CD8-positive, alpha-beta memory T cell (primary cell): Measurements from ENCODE around the gene PRH1. TPM values are rescaled to one million over a fixed set of nuclear protein-coding genes. Genes with fewer than 3 reads are reported as not detected.

Experiments used
- CTCF ChIA-PET: fragments of 350-600 bp; sonication (Branson Sonifier 250); formaldehyde crosslinking; loops from one replicate; lab custom pipeline; 2021; ENCODE audit warnings: antibody characterized with exemption; lab: Charles Lee
- POLR2A ChIA-PET: fragments of 350-600 bp; sonication (Branson Sonifier 250); formaldehyde crosslinking; loops from one replicate; lab custom pipeline; 2021; ENCODE audit warnings: antibody characterized with exemption; lab: Charles Lee
- DNase-seq, 5 donors: peaks; one replicate each; pipeline versions ENCODE4 v3.0.0 to v3.0.0-alpha.2; 2020 to 2022; ENCODE audit warnings: mixed read lengths in 1 of 5
- H3K27ac ChIP-seq: one replicate; pipeline ENCODE4 v1.7.0; 2013; ENCODE audit warnings: low read depth, mild to moderate bottlenecking, low read length, moderate library complexity
- H3K27me3 ChIP-seq: 2 replicates; pipeline ENCODE4 v1.7.0; 2013; ENCODE audit warnings: low read length, mild to moderate bottlenecking; ENCODE audit not compliant: insufficient read depth, poor library complexity, severe bottlenecking
- H3K36me3 ChIP-seq: 2 replicates; pipeline ENCODE4 v1.7.0; 2013; ENCODE audit warnings: mild to moderate bottlenecking, low read length, moderate library complexity; ENCODE audit not compliant: insufficient read depth
- H3K4me1 ChIP-seq: 2 replicates; pipeline ENCODE4 v1.7.0; 2013; ENCODE audit warnings: mild to moderate bottlenecking, low read length, moderate library complexity; ENCODE audit not compliant: insufficient read depth
- H3K4me3 ChIP-seq: 2 replicates; pipeline ENCODE4 v1.7.0; 2013; ENCODE audit warnings: mild to moderate bottlenecking, low read length
- H3K9me3 ChIP-seq: 2 replicates; pipeline ENCODE4 v1.7.0; 2013; ENCODE audit warnings: mild to moderate bottlenecking, low read length
- H3K27ac Mint-ChIP-seq, 8 donors: one replicate each; pipeline ENCODE4 v1.8.0; 2020 to 2021; ENCODE audit warnings: mixed read lengths in 8 of 8, mild to moderate bottlenecking in 6 of 8, inconsistent platforms in 3 of 8, moderate library complexity in 3 of 8
- H3K27me3 Mint-ChIP-seq, 2 donors: one replicate each; pipeline ENCODE4 v1.8.0; 2020 to 2021; ENCODE audit warnings: mixed read lengths in 2 of 2, mild to moderate bottlenecking in 1 of 2, moderate library complexity in 1 of 2
- H3K36me3 Mint-ChIP-seq, 3 donors: one replicate each; pipeline ENCODE4 v1.8.0; 2020 to 2021; ENCODE audit warnings: mixed read lengths in 3 of 3, inconsistent platforms in 1 of 3, mild to moderate bottlenecking in 1 of 3
- H3K4me1 Mint-ChIP-seq, 3 donors: one replicate each; pipeline ENCODE4 v1.8.0; 2020 to 2021; ENCODE audit warnings: mixed read lengths in 3 of 3, inconsistent platforms in 1 of 3, mild to moderate bottlenecking in 1 of 3
- H3K4me3 Mint-ChIP-seq, 7 donors: one replicate each; pipeline ENCODE4 v1.8.0; 2020 to 2021; ENCODE audit warnings: mixed read lengths in 7 of 7, mild to moderate bottlenecking in 6 of 7, moderate library complexity in 4 of 7, inconsistent platforms in 2 of 7
- H3K9me3 Mint-ChIP-seq, 5 donors: one replicate each; pipeline ENCODE4 v1.8.0; 2020 to 2022; ENCODE audit warnings: mixed read lengths in 5 of 5, mild to moderate bottlenecking in 3 of 5, moderate library complexity in 2 of 5, inconsistent platforms in 1 of 5
- polyA plus RNA-seq: library from polyadenylated mRNA; unstranded; fragments of 300-500 nt; fragmentation: Illumina TruSeq; gene quantifications from one replicate; pipeline ENCODE4 v1.2.3, GENCODE V29; 2021
- total RNA-seq, 2 experiments: library from RNA; stranded (reverse); gene quantifications; one replicate each; pipeline ENCODE4 v1.2.3, GENCODE V29; 2021

PRH1 gene
- total RNA-seq (1 to 10 TPM; 5.8 to 8.6 TPM), polyA plus RNA-seq (7.3 TPM)

DNA sequence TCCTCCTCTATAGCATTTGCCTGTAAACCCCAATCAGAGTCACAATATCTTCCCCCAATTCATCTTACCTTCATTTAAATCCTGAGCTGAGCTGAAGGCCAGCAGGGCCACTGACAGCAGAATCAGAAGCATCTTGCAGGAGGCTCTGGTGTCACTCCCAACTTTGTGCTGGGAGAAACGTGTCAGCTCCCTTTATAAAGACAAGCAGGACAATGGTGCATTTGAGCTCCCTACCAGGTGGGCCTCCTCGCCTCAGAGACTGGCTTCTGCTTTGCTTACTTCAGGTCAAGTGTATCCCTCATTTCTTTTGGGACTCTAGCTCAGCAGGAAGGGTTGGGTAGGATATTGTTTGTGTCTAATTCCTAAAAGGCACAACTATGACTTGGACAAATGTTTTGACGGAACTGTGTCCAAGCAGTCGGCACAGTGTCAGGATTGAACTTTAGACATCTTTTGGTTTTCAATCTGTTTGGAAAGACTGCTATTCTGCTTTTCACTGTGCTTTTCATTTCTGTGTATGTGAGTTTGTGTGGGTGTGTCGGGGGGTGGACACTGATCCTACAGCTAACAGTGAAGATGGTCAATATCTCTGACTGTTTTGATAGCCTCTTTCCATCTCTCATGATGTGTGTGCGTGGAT is at the start of gene PRH1:
Gene PRH1 (minus strand): TSS at position 170 of the 640 bp plus-strand sequence. CDS start 38 bp downstream, at position 132.
- Mint-ChIP-seq H3K9me3 (no peaks in the 10 kb centered on the region), H3K4me1 (peaks cover 0 to 5% (median 0%) of the 10 kb centered on the region in 3 donors), H3K27ac (peak within 1 kb of the TSS in 1 of 8 donors; percentile 17), H3K27me3 (no peaks in the 10 kb centered on the region), H3K36me3 (peaks cover 9 to 26% (median 14%) of the 10 kb centered on the region in 3 donors), H3K4me3 (no peak within 1 kb of the TSS)
- Histone ChIP-seq H3K27ac (no peak within 1 kb of the TSS), H3K4me3 (no peak within 1 kb of the TSS), H3K27me3 (no peaks in the 10 kb centered on the region), H3K9me3 (no peaks in the 10 kb centered on the region), H3K36me3 (no peaks in the 10 kb centered on the region), H3K4me1 (no peaks in the 10 kb centered on the region)
- ChIA-PET POLR2A (no interaction called here), CTCF (no interaction called here)
- DNase-seq, result no peak

DNA sequence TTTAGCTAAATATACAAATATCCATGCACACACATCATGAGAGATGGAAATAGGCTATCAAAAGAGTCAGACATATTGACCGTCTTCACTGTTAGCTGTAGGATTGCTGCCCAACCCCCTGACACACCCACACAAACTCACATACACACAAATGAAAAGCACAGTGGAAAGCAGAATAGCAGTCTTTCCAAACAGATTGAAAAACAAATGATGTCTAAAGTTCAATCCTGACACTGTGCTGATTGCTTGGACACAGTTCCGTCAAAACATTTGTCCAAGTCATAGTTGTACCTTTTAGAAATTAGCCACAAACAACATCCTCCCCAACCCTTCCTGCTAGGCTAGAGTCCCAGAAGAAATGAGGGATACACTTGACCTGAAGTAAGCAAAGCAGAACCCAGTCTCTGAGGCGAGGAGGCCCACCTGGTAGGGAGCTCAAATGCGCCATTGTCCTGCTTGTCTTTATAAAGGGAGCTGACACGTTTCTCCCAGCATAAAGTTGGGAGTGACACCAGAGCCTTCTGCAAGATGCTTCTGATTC is 44.8 kb upstream of the PRH1 start, which contains the start of gene PRH2:
Gene PRH2 (plus strand): TSS at position 491 of the 541 bp plus-strand sequence. CDS start 38 bp downstream, at position 529.
- H3K36me3 ChIP-seq, result no peaks in the 10 kb centered on the region
- no peaks in the 10 kb centered on the region for H3K27me3 Mint-ChIP-seq
- peaks cover 0 to 17% (median 5%) of the 10 kb centered on the region in 3 donors for H3K36me3 Mint-ChIP-seq
- POLR2A ChIA-PET, result interaction anchor here (0.6 kb wide), 1 partner anchor 305 kb away, joined by 5 read pairs; no protein-coding TSS in a partner anchor
- H3K4me3 ChIP-seq, result no peak within 1 kb of the TSS
- no peaks in the 10 kb centered on the region for H3K4me1 ChIP-seq
- no peaks in the 10 kb centered on the region for H3K4me1 Mint-ChIP-seq
- no peak within 1 kb of the TSS for H3K4me3 Mint-ChIP-seq
- DNase-seq, result no peak
- H3K27ac Mint-ChIP-seq, result peak within 1 kb of the TSS in 1 of 8 donors; percentile 7
- CTCF ChIA-PET, result no interaction called here
- no peaks in the 10 kb centered on the region for H3K9me3 Mint-ChIP-seq
- H3K27ac ChIP-seq, result no peak within 1 kb of the TSS
- H3K27me3 ChIP-seq, result no peaks in the 10 kb centered on the region
- H3K9me3 ChIP-seq, result no peaks in the 10 kb centered on the region

DNA sequence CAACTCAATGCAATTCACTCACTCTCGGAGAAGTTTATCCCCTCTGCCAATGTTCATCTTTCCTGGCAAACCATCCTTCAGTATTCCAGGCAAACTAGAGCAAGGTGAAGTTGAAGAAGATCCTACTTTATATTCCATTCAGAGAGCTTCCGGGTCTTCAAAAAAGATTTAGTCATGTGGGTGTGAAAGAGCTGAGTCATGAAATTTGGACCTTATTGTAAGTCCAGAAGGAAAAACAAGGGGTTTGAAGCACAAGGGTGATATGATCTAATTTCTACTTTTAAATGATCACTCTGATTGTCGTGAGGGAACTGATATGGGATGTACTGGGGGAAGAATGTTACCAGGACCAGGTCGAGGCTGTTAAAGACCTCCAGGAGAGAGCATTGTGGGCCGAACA is 42.2 kb upstream of the PRH1 start:
- DNase-seq, result no peak
- CTCF ChIA-PET, result no interaction called here
- Mint-ChIP-seq H3K9me3 (no peaks in the 10 kb centered on the region), H3K27ac (peak overlapping the region in 1 of 8 donors; percentile 27), H3K27me3 (no peaks in the 10 kb centered on the region), H3K4me3 (no peak overlapping the region), H3K36me3 (peaks cover 0 to 17% (median 5%) of the 10 kb centered on the region in 3 donors), H3K4me1 (no peaks in the 10 kb centered on the region)
- H3K4me1 ChIP-seq, result no peaks in the 10 kb centered on the region
- H3K36me3 ChIP-seq, result no peaks in the 10 kb centered on the region
- H3K27ac ChIP-seq, result no peak overlapping the region
- POLR2A ChIA-PET, result no interaction called here
- no peaks in the 10 kb centered on the region for H3K9me3 ChIP-seq
- no peaks in the 10 kb centered on the region for H3K27me3 ChIP-seq
- no peak overlapping the region for H3K4me3 ChIP-seq

DNA sequence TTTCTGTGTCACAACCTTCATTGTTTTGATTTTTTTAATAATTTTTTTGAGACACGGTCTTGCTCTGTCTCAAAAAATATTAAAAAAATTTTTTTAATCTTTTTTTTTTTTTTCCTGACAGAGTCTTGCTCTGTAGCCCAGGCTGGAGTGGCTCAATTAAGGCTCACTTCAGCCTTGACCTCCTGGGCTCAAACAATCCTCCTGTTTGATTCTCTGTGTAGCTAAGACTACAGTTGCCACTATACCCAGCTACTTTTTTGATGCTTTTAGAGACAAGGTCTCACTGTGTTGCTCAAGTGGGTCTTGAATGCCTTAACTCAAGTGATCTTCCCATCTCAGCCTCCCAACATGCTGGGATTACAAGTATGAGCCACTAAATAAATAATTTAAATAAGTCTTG is 35.8 kb upstream of the PRH1 start:
- Mint-ChIP-seq H3K9me3 (no peaks in the 10 kb centered on the region), H3K4me3 (no peak overlapping the region), H3K4me1 (no peaks in the 10 kb centered on the region), H3K36me3 (peaks cover 0 to under 1% (median 0%) of the 10 kb centered on the region in 3 donors), H3K27me3 (no peaks in the 10 kb centered on the region), H3K27ac (no peak overlapping the region)
- no peaks in the 10 kb centered on the region for H3K27me3 ChIP-seq
- no peaks in the 10 kb centered on the region for H3K4me1 ChIP-seq
- ChIA-PET POLR2A (no interaction called here), CTCF (no interaction called here)
- H3K9me3 ChIP-seq, result no peaks in the 10 kb centered on the region
- no peak overlapping the region for H3K4me3 ChIP-seq
- H3K27ac ChIP-seq, result no peak overlapping the region
- H3K36me3 ChIP-seq, result no peaks in the 10 kb centered on the region
- DNase-seq, result no peak

DNA sequence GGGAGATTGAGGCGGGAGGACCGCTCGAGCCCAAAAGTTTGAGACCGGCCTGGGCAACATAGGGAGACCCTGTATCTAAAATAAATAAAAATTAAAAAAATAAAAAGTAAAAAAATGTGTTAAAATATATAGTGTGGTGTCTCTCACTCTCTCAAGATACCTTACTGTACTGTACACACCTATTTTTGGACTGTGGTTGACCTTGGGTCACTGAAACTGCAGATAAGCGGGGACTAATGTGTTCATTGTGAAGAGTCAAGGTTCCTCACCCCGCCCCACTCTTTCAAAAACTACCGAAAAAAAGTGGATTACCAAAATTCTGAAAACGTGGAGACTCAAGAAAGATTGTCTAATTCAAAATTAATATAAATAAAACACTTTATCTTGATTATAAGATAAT is 26.3 kb upstream of the PRH1 start:
- no peaks in the 10 kb centered on the region for H3K27me3 Mint-ChIP-seq
- peaks cover 0 to 7% (median 5%) of the 10 kb centered on the region in 5 donors for H3K9me3 Mint-ChIP-seq
- no peaks in the 10 kb centered on the region for H3K9me3 ChIP-seq
- no peaks in the 10 kb centered on the region for H3K27me3 ChIP-seq
- no peak overlapping the region for H3K27ac ChIP-seq
- CTCF ChIA-PET, result no interaction called here
- H3K4me1 Mint-ChIP-seq, result no peaks in the 10 kb centered on the region
- H3K36me3 Mint-ChIP-seq, result peaks cover 2 to 25% (median 4%) of the 10 kb centered on the region in 3 donors
- no peak overlapping the region for H3K4me3 Mint-ChIP-seq
- no peaks in the 10 kb centered on the region for H3K4me1 ChIP-seq
- no peaks in the 10 kb centered on the region for H3K36me3 ChIP-seq
- H3K27ac Mint-ChIP-seq, result no peak overlapping the region
- H3K4me3 ChIP-seq, result no peak overlapping the region
- no peak for DNase-seq
- POLR2A ChIA-PET, result no interaction called here

DNA sequence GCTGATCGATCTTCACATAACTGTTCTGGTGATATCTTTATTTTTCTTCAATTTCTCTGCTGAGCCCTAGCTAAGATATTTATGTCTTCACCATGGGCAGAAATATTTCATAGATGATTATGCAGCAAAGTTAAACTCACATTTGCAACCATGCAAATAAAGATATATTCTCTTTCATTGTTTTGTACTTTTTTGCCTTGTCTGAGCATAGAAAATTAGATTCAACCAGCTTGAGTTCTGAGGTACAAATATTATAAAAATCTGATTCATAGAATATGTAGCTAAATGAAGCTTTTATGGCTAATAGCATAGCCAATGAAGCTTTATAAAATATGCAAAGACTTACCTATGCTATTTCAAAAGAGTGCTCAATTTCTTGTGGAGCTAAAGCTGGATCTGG is 25.4 kb upstream of the PRH1 start, which contains the start of gene TAS2R13:
Gene TAS2R13 (minus strand): TSS at position 101 of the 400 bp plus-strand sequence. CDS start 264 bp downstream, outside the sequence.
- Mint-ChIP-seq H3K36me3 (peaks cover 8 to 34% (median 8%) of the 10 kb centered on the region in 3 donors), H3K4me3 (no peak within 1 kb of the TSS), H3K27me3 (no peaks in the 10 kb centered on the region), H3K27ac (peak within 1 kb of the TSS in 1 of 8 donors; percentile 11), H3K9me3 (peaks cover 8 to 16% (median 12%) of the 10 kb centered on the region in 5 donors), H3K4me1 (no peaks in the 10 kb centered on the region)
- no peak for DNase-seq
- H3K27ac ChIP-seq, result no peak within 1 kb of the TSS
- no peaks in the 10 kb centered on the region for H3K27me3 ChIP-seq
- H3K4me1 ChIP-seq, result no peaks in the 10 kb centered on the region
- CTCF ChIA-PET, result no interaction called here
- H3K4me3 ChIP-seq, result no peak within 1 kb of the TSS
- H3K9me3 ChIP-seq, result no peaks in the 10 kb centered on the region
- no peaks in the 10 kb centered on the region for H3K36me3 ChIP-seq
- POLR2A ChIA-PET, result no interaction called here

DNA sequence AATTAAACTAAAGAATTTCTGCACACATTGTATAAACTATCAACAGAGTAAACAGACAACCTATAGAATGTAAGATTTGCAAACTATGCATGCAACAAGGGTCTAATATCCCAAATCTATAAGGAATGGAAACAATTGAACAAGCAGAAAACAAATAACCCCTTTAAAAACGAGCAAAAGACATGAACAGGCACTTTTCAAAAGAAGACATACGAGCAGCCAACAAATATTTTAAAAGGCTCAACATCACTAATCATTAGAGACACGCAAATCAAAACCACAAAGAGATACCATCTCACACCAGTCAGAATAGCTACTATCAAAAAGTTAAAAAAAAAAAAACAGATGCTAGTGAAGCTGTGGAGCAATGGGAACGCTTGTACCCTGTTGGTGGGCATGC is 20.6 kb upstream of the PRH1 start:
- no peaks in the 10 kb centered on the region for H3K27me3 Mint-ChIP-seq
- peaks cover 7% of the 10 kb centered on the region for H3K9me3 ChIP-seq
- H3K36me3 Mint-ChIP-seq, result peaks cover 9 to 61% (median 26%) of the 10 kb centered on the region in 3 donors
- H3K4me3 Mint-ChIP-seq, result no peak overlapping the region
- CTCF ChIA-PET, result no interaction called here
- H3K4me1 Mint-ChIP-seq, result no peaks in the 10 kb centered on the region
- POLR2A ChIA-PET, result no interaction called here
- no peaks in the 10 kb centered on the region for H3K27me3 ChIP-seq
- no peak overlapping the region for H3K4me3 ChIP-seq
- DNase-seq, result no peak
- no peak overlapping the region for H3K27ac ChIP-seq
- H3K36me3 ChIP-seq, result no peaks in the 10 kb centered on the region
- H3K4me1 ChIP-seq, result no peaks in the 10 kb centered on the region
- peaks cover 31 to 51% (median 35%) of the 10 kb centered on the region in 5 donors for H3K9me3 Mint-ChIP-seq
- H3K27ac Mint-ChIP-seq, result no peak overlapping the region

DNA sequence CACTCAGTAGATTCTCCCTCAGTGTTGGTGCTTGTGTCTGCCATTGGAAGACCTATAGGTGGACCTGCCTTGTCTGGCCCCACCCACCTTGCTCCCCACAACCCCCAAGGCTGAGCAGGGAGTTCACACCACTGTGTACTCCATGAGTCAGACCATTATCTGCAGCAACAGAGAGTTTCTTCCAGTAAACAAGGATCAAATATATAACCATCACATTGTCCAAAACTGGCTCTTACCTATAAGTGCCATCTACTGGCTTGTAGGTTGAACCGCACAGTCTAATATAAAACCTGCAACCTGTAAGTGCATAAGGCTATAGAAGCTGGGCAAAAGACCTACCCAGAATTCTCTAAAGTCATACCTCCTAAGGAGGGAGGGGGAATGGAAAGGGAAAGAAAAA is 17.4 kb upstream of the PRH1 start:
- Mint-ChIP-seq H3K27me3 (no peaks in the 10 kb centered on the region), H3K36me3 (peaks cover 8 to 72% (median 26%) of the 10 kb centered on the region in 3 donors), H3K4me3 (no peak overlapping the region), H3K9me3 (peaks cover 31 to 54% (median 35%) of the 10 kb centered on the region in 5 donors), H3K27ac (no peak overlapping the region), H3K4me1 (peaks cover 0 to 2% (median 0%) of the 10 kb centered on the region in 3 donors)
- Histone ChIP-seq H3K27ac (no peak overlapping the region), H3K4me3 (no peak overlapping the region), H3K36me3 (no peaks in the 10 kb centered on the region), H3K27me3 (no peaks in the 10 kb centered on the region), H3K9me3 (peaks cover 7% of the 10 kb centered on the region), H3K4me1 (no peaks in the 10 kb centered on the region)
- POLR2A ChIA-PET, result no interaction called here
- CTCF ChIA-PET, result no interaction called here
- DNase-seq, result no peak
